ENCODE measurements around the gene PVRIG. TPM values are rescaled to one million over a fixed set of nuclear protein-coding genes. Genes with fewer than 3 reads are reported as not detected.
"Not testable (repeated sequence)": the region's sequence is repeated elsewhere in the genome, so short reads cannot be mapped to it uniquely, and the experiment has no call there.

Gene PVRIG
- total and polyA plus RNA-seq, 2 donors, result 30.7 to 52.3 TPM

GRCh38 chr7:100191775-100192174 lies 28.0 kb upstream of the PVRIG start:
- Histone ChIP-seq H3K4me3 (ENCODE audit: low read length in 2 of 2) (no peak overlapping the region), H3K9me3 (ENCODE audit: control insufficient read depth in 2 of 2, insufficient read depth in 1 of 2, low read length in 1 of 2) (no peaks in the 10 kb centered on the region), H3K36me3 (ENCODE audit: control insufficient read depth in 2 of 2, insufficient read depth in 2 of 2, low read length in 1 of 2) (no peaks in the 10 kb centered on the region), H3K27ac (ENCODE audit: low read depth in 1 of 2, low read length in 1 of 2) (peak overlapping the region; percentile 38 to 79), H3K4me1 (ENCODE audit: control insufficient read depth in 2 of 2, insufficient read depth in 2 of 2, low read length in 2 of 2) (peaks cover 22 to 52% of the 10 kb centered on the region in 2 donors), H3K27me3 (ENCODE audit: control insufficient read depth in 2 of 2, insufficient read depth in 1 of 2, low read length in 1 of 2) (no peaks in the 10 kb centered on the region)
- peak in 1 of 9 donors; percentile 67 for DNase-seq (ENCODE audit: low read depth in 6 of 9, low spot score in 9 of 9)
- 7% methylated on average over 2 of the region's 2 CpGs for WGBS

GRCh38 chr7:100192281-100192862 lies 27.4 kb upstream of the PVRIG start:
- WGBS, result 95% methylated on average over 6 of the region's 6 CpGs
- Histone ChIP-seq H3K27ac (ENCODE audit: low read depth in 1 of 2, low read length in 1 of 2) (peak overlapping the region; percentile 38 to 79), H3K4me1 (ENCODE audit: control insufficient read depth in 2 of 2, insufficient read depth in 2 of 2, low read length in 2 of 2) (peaks cover 22 to 52% of the 10 kb centered on the region in 2 donors)
- H3K9me3 ChIP-seq (ENCODE audit: control insufficient read depth in 2 of 2, insufficient read depth in 1 of 2, low read length in 1 of 2); H3K27me3 ChIP-seq (ENCODE audit: control insufficient read depth in 2 of 2, insufficient read depth in 1 of 2, low read length in 1 of 2); H3K36me3 ChIP-seq (ENCODE audit: control insufficient read depth in 2 of 2, insufficient read depth in 2 of 2, low read length in 1 of 2); DNase-seq (ENCODE audit: low read depth in 6 of 9, low spot score in 9 of 9); H3K4me3 ChIP-seq (ENCODE audit: low read length in 2 of 2): not testable (repeated sequence)

DNA sequence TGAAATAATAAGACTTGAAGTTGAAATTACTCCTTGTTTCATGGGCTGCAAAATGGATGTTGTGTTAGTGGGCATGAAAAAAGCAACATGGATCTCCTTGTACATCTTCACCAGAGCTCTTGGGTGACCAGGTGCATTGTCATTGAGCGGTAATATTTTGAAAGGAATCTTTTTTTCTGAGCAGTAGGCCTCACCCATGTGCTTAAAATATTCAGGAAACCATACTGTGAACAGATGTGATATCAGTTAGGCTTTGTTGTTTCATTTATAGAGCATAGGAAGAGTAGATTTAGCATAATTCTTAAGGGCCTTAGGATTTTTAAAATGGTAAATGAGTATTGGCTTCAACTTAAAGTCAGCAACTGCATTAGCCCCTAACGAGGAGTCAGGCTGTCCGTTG lies 26.8 kb upstream of the PVRIG start:
- Histone ChIP-seq H3K9me3 (ENCODE audit: control insufficient read depth in 2 of 2, insufficient read depth in 1 of 2, low read length in 1 of 2) (no peaks in the 10 kb centered on the region), H3K27ac (ENCODE audit: low read depth in 1 of 2, low read length in 1 of 2) (peak overlapping the region in 1 of 2 donors; percentile 79), H3K4me1 (ENCODE audit: control insufficient read depth in 2 of 2, insufficient read depth in 2 of 2, low read length in 2 of 2) (peaks cover 22 to 56% of the 10 kb centered on the region in 2 donors), H3K27me3 (ENCODE audit: control insufficient read depth in 2 of 2, insufficient read depth in 1 of 2, low read length in 1 of 2) (no peaks in the 10 kb centered on the region), H3K4me3 (ENCODE audit: low read length in 2 of 2) (no peak overlapping the region), H3K36me3 (ENCODE audit: control insufficient read depth in 2 of 2, insufficient read depth in 2 of 2, low read length in 1 of 2) (no peaks in the 10 kb centered on the region)
- WGBS, result 36% methylated on average over 3 of the region's 3 CpGs
- DNase-seq (ENCODE audit: low read depth in 6 of 9, low spot score in 9 of 9), result peak in 1 of 9 donors; percentile 55

GRCh38 chr7:100195222-100195621 lies 24.5 kb upstream of the PVRIG start:
- peaks cover 0 to under 1% of the 10 kb centered on the region in 2 donors for H3K36me3 ChIP-seq (ENCODE audit: control insufficient read depth in 2 of 2, insufficient read depth in 2 of 2, low read length in 1 of 2)
- H3K27ac ChIP-seq (ENCODE audit: low read depth in 1 of 2, low read length in 1 of 2), result peak overlapping the region in 1 of 2 donors; percentile 13
- no peaks in the 10 kb centered on the region for H3K27me3 ChIP-seq (ENCODE audit: control insufficient read depth in 2 of 2, insufficient read depth in 1 of 2, low read length in 1 of 2)
- H3K9me3 ChIP-seq (ENCODE audit: control insufficient read depth in 2 of 2, insufficient read depth in 1 of 2, low read length in 1 of 2), result no peaks in the 10 kb centered on the region
- no peak for DNase-seq (ENCODE audit: low read depth in 6 of 9, low spot score in 9 of 9)
- WGBS, result 91% methylated on average over 2 of the region's 2 CpGs
- H3K4me3 ChIP-seq (ENCODE audit: low read length in 2 of 2), result no peak overlapping the region
- peaks cover 16 to 53% of the 10 kb centered on the region in 2 donors for H3K4me1 ChIP-seq (ENCODE audit: control insufficient read depth in 2 of 2, insufficient read depth in 2 of 2, low read length in 2 of 2)

DNA sequence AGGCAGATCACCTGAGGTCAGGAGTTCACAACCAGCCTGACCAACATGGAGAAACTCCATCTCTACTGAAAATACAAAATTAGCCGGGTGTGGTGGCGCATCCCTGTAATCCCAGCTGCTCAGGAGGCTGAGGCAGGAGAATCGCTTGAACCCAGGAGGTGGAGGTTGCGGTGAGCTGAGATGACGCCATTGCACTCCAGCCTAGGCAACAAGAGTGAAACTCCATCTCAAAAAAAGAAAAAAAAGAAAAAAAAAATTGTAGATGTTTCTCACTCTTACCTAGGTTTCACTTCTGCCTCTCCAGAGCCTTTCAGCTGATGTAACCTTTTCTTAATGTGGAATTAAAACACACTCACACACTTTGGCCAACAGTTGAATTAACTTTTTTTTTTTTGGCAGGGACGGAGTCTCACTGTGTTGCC lies 23.8 kb upstream of the PVRIG start:
- H3K27me3 ChIP-seq (ENCODE audit: control insufficient read depth in 2 of 2, insufficient read depth in 1 of 2, low read length in 1 of 2); H3K36me3 ChIP-seq (ENCODE audit: control insufficient read depth in 2 of 2, insufficient read depth in 2 of 2, low read length in 1 of 2); H3K27ac ChIP-seq (ENCODE audit: low read depth in 1 of 2, low read length in 1 of 2); H3K4me3 ChIP-seq (ENCODE audit: low read length in 2 of 2); DNase-seq (ENCODE audit: low read depth in 6 of 9, low spot score in 9 of 9); H3K9me3 ChIP-seq (ENCODE audit: control insufficient read depth in 2 of 2, insufficient read depth in 1 of 2, low read length in 1 of 2): not testable (repeated sequence)
- WGBS, result 95% methylated on average over 6 of the region's 6 CpGs
- peaks cover 16 to 58% of the 10 kb centered on the region in 2 donors for H3K4me1 ChIP-seq (ENCODE audit: control insufficient read depth in 2 of 2, insufficient read depth in 2 of 2, low read length in 2 of 2)

GRCh38 chr7:100198266-100198665 lies 21.5 kb upstream of the PVRIG start:
- 98% methylated on average over 10 of the region's 10 CpGs for WGBS
- Histone ChIP-seq H3K27me3 (ENCODE audit: control insufficient read depth in 2 of 2, insufficient read depth in 1 of 2, low read length in 1 of 2) (no peaks in the 10 kb centered on the region), H3K27ac (ENCODE audit: low read depth in 1 of 2, low read length in 1 of 2) (no peak overlapping the region), H3K9me3 (ENCODE audit: control insufficient read depth in 2 of 2, insufficient read depth in 1 of 2, low read length in 1 of 2) (peaks cover 0 to 2% of the 10 kb centered on the region in 2 donors), H3K36me3 (ENCODE audit: control insufficient read depth in 2 of 2, insufficient read depth in 2 of 2, low read length in 1 of 2) (peaks cover 0 to 7% of the 10 kb centered on the region in 2 donors), H3K4me1 (ENCODE audit: control insufficient read depth in 2 of 2, insufficient read depth in 2 of 2, low read length in 2 of 2) (peaks cover 9 to 38% of the 10 kb centered on the region in 2 donors), H3K4me3 (ENCODE audit: low read length in 2 of 2) (no peak overlapping the region)
- no peak for DNase-seq (ENCODE audit: low read depth in 6 of 9, low spot score in 9 of 9)

GRCh38 chr7:100200693-100201092 lies 19.1 kb upstream of the PVRIG start:
- H3K27ac ChIP-seq (ENCODE audit: low read depth in 1 of 2, low read length in 1 of 2), result no peak overlapping the region
- no peak for DNase-seq (ENCODE audit: low read depth in 6 of 9, low spot score in 9 of 9)
- H3K4me1 ChIP-seq (ENCODE audit: control insufficient read depth in 2 of 2, insufficient read depth in 2 of 2, low read length in 2 of 2), result peaks cover 0 to 17% of the 10 kb centered on the region in 2 donors
- H3K36me3 ChIP-seq (ENCODE audit: control insufficient read depth in 2 of 2, insufficient read depth in 2 of 2, low read length in 1 of 2), result peaks cover 0 to 10% of the 10 kb centered on the region in 2 donors
- H3K27me3 ChIP-seq (ENCODE audit: control insufficient read depth in 2 of 2, insufficient read depth in 1 of 2, low read length in 1 of 2), result no peaks in the 10 kb centered on the region
- WGBS, result 96% methylated on average over 11 of the region's 11 CpGs
- no peak overlapping the region for H3K4me3 ChIP-seq (ENCODE audit: low read length in 2 of 2)
- peaks cover 0 to 5% of the 10 kb centered on the region in 2 donors for H3K9me3 ChIP-seq (ENCODE audit: control insufficient read depth in 2 of 2, insufficient read depth in 1 of 2, low read length in 1 of 2)

DNA sequence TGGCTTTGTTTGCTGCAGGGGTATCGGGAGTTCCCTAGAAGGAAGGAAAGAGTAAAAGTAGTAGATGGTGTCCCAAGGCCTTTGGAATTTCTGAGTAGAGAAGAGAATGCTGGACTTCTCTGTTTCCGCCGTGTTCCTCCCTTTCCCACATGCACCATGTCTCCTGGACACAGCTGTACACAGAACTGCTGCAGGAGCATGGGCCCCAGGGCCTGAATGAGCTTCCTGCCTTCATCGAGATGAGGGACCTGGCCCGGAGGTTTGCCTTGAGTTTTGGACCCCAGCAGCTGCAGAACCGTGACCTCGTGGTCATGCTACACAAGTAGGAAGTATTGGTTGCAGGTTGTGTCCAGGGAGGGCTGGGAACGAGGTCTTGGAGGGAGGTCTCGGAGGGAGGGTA lies 15.3 kb upstream of the PVRIG start:
- no peak for DNase-seq (ENCODE audit: low read depth in 6 of 9, low spot score in 9 of 9)
- Histone ChIP-seq H3K27ac (ENCODE audit: low read depth in 1 of 2, low read length in 1 of 2) (no peak overlapping the region), H3K4me3 (ENCODE audit: low read length in 2 of 2) (no peak overlapping the region), H3K9me3 (ENCODE audit: control insufficient read depth in 2 of 2, insufficient read depth in 1 of 2, low read length in 1 of 2) (peaks cover 0 to 5% of the 10 kb centered on the region in 2 donors), H3K27me3 (ENCODE audit: control insufficient read depth in 2 of 2, insufficient read depth in 1 of 2, low read length in 1 of 2) (no peaks in the 10 kb centered on the region), H3K36me3 (ENCODE audit: control insufficient read depth in 2 of 2, insufficient read depth in 2 of 2, low read length in 1 of 2) (peaks cover 0 to 10% of the 10 kb centered on the region in 2 donors), H3K4me1 (ENCODE audit: control insufficient read depth in 2 of 2, insufficient read depth in 2 of 2, low read length in 2 of 2) (peaks cover 2 to 22% of the 10 kb centered on the region in 2 donors)
- 95% methylated on average over 9 of the region's 9 CpGs for WGBS

DNA sequence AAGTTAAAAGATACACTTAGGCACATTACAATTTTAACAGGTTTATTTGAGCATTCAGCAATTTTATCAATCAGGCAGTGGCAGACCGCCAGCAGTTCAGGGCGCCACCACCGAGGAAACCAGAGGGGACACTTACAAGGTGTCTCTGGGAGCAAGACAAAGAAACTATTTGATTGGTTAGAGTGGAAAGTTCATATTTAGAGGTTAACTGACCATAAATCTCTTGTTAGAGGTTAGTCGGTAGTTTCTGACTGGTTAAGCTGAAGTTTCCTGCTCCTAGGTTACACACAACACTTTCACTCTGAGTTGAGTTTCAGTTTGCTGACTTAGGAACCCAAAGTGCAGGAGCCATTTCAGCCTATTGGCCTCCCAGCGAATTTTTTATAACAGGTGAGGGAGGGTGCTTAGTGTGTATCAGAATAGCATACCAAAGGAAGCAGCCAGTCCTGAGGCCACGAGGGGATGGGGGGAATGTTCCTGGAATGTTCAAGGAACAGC lies 10.8 kb upstream of the PVRIG start:
- DNase-seq (ENCODE audit: low read depth in 6 of 9, low spot score in 9 of 9), result peak in 1 of 9 donors; percentile 59
- peaks cover 0 to 2% of the 10 kb centered on the region in 2 donors for H3K9me3 ChIP-seq (ENCODE audit: control insufficient read depth in 2 of 2, insufficient read depth in 1 of 2, low read length in 1 of 2)
- H3K36me3 ChIP-seq (ENCODE audit: control insufficient read depth in 2 of 2, insufficient read depth in 2 of 2, low read length in 1 of 2), result peaks cover 0 to 3% of the 10 kb centered on the region in 2 donors
- H3K27me3 ChIP-seq (ENCODE audit: control insufficient read depth in 2 of 2, insufficient read depth in 1 of 2, low read length in 1 of 2), result no peaks in the 10 kb centered on the region
- WGBS, result 84% methylated on average over 6 of the region's 6 CpGs
- H3K4me3 ChIP-seq (ENCODE audit: low read length in 2 of 2), result no peak overlapping the region
- H3K4me1 ChIP-seq (ENCODE audit: control insufficient read depth in 2 of 2, insufficient read depth in 2 of 2, low read length in 2 of 2), result peaks cover 37 to 56% of the 10 kb centered on the region in 2 donors
- no peak overlapping the region for H3K27ac ChIP-seq (ENCODE audit: low read depth in 1 of 2, low read length in 1 of 2)

All from thymus (tissue), 11 donors.